Duodenal mucosa (tissue), 2 donors: ENCODE results near the gene AZGP1.

Experiments used
- H3K27ac ChIP-seq: one replicate; pipeline ENCODE4 v1.7.0; 2013; ENCODE audit warnings: low read depth, low read length
- H3K27me3 ChIP-seq, 2 donors: one replicate each; pipeline ENCODE4 v1.7.0; 2013; ENCODE audit warnings: low read length in 2 of 2, control low read depth in 1 of 2; ENCODE audit not compliant: insufficient read depth in 2 of 2, control insufficient read depth in 1 of 2
- H3K36me3 ChIP-seq, 2 donors: one replicate each; pipeline ENCODE4 v1.7.0; 2013; ENCODE audit warnings: low read length in 2 of 2, control low read depth in 1 of 2; ENCODE audit not compliant: insufficient read depth in 2 of 2, control insufficient read depth in 1 of 2
- H3K4me1 ChIP-seq, 2 donors: one replicate each; pipeline ENCODE4 v1.7.0; 2013; ENCODE audit warnings: low read length in 2 of 2, control low read depth in 1 of 2; ENCODE audit not compliant: insufficient read depth in 2 of 2, control insufficient read depth in 1 of 2
- H3K4me3 ChIP-seq, 2 donors: one replicate each; pipeline ENCODE4 v1.7.0; 2013; ENCODE audit warnings: low read length in 2 of 2, low read depth in 1 of 2
- H3K9ac ChIP-seq, 2 donors: one replicate each; pipeline ENCODE4 v1.7.0; 2013; ENCODE audit warnings: low read length in 2 of 2, low read depth in 1 of 2
- H3K9me3 ChIP-seq, 2 donors: one replicate each; pipeline ENCODE4 v1.7.0; 2013; ENCODE audit warnings: low read length in 2 of 2, control low read depth in 1 of 2; ENCODE audit not compliant: control insufficient read depth in 1 of 2

The AZGP1 gene

GRCh38 chr7:99975782-99976521, at the start of gene AZGP1:
Gene AZGP1 (minus strand): TSS chr7:99976031. CDS start chr7:99976020, 11 bp downstream.
- Histone ChIP-seq H3K36me3 (no peaks in the 10 kb centered on the region), H3K27me3 (no peaks in the 10 kb centered on the region), H3K9me3 (no peaks in the 10 kb centered on the region), H3K27ac (no peak within 1 kb of the TSS), H3K4me3 (peak within 1 kb of the TSS; percentile 35 to 61), H3K9ac (no peak within 1 kb of the TSS), H3K4me1 (peaks cover 7% of the 10 kb centered on the region in 2 donors)

- Histone ChIP-seq H3K9ac (no peak overlapping the region), H3K9me3 (no peaks in the 10 kb centered on the region), H3K4me3 (no peak overlapping the region), H3K36me3 (peaks cover 15 to 65% of the 10 kb centered on the region in 2 donors), H3K27ac (no peak overlapping the region), H3K4me1 (peaks cover 19 to 25% of the 10 kb centered on the region in 2 donors), H3K27me3 (no peaks in the 10 kb centered on the region)
These were observed 48.3 kb upstream of the AZGP1 start for GRCh38 chr7:100024020-100024619.

- H3K4me3 ChIP-seq = no peak overlapping the region
- H3K27me3 ChIP-seq = no peaks in the 10 kb centered on the region
- H3K9me3 ChIP-seq = no peaks in the 10 kb centered on the region
- no peak overlapping the region for H3K27ac ChIP-seq
- peaks cover 15 to 66% of the 10 kb centered on the region in 2 donors for H3K36me3 ChIP-seq
- H3K9ac ChIP-seq = no peak overlapping the region
- H3K4me1 ChIP-seq = peaks cover 23 to 29% of the 10 kb centered on the region in 2 donors
These were observed 47.7 kb upstream of the AZGP1 start for GRCh38 chr7:100023526-100023925.

- no peaks in the 10 kb centered on the region for H3K9me3 ChIP-seq
- peak overlapping the region; percentile 48 for H3K27ac ChIP-seq
- peaks cover 28 to 31% of the 10 kb centered on the region in 2 donors for H3K4me1 ChIP-seq
- no peaks in the 10 kb centered on the region for H3K27me3 ChIP-seq
- no peak overlapping the region for H3K4me3 ChIP-seq
- peaks cover 15 to 57% of the 10 kb centered on the region in 2 donors for H3K36me3 ChIP-seq
- H3K9ac ChIP-seq = peak overlapping the region in 1 of 2 donors; percentile 53
These were observed 46.8 kb upstream of the AZGP1 start for GRCh38 chr7:100022621-100023020.

- Histone ChIP-seq H3K4me1 (peaks cover 31 to 45% of the 10 kb centered on the region in 2 donors), H3K27ac (no peak overlapping the region), H3K9me3 (no peaks in the 10 kb centered on the region), H3K36me3 (peaks cover 15 to 46% of the 10 kb centered on the region in 2 donors), H3K4me3 (no peak overlapping the region), H3K27me3 (no peaks in the 10 kb centered on the region), H3K9ac (no peak overlapping the region)
These were observed 45.5 kb upstream of the AZGP1 start for GRCh38 chr7:100021297-100021696.

- Histone ChIP-seq H3K4me1 (peaks cover 35 to 51% of the 10 kb centered on the region in 2 donors), H3K9me3 (no peaks in the 10 kb centered on the region), H3K4me3 (no peak overlapping the region), H3K9ac (no peak overlapping the region), H3K27ac (no peak overlapping the region), H3K27me3 (no peaks in the 10 kb centered on the region), H3K36me3 (peaks cover 11 to 32% of the 10 kb centered on the region in 2 donors)
These were observed 44.1 kb upstream of the AZGP1 start for GRCh38 chr7:100019908-100020307.

- H3K9me3 ChIP-seq = no peaks in the 10 kb centered on the region
- H3K27ac ChIP-seq = no peak overlapping the region
- peaks cover 0 to 14% of the 10 kb centered on the region in 2 donors for H3K36me3 ChIP-seq
- no peaks in the 10 kb centered on the region for H3K27me3 ChIP-seq
- peak overlapping the region in 1 of 2 donors; percentile 37 for H3K4me3 ChIP-seq
- H3K9ac ChIP-seq = peak overlapping the region; percentile 21 to 99
- peaks cover 30 to 43% of the 10 kb centered on the region in 2 donors for H3K4me1 ChIP-seq
These were observed 42.0 kb upstream of the AZGP1 start for GRCh38 chr7:100017875-100018274.

- peak overlapping the region; percentile 37 to 40 for H3K4me3 ChIP-seq
- peaks cover 0 to 9% of the 10 kb centered on the region in 2 donors for H3K36me3 ChIP-seq
- no peak overlapping the region for H3K27ac ChIP-seq
- H3K27me3 ChIP-seq = no peaks in the 10 kb centered on the region
- peaks cover 26 to 39% of the 10 kb centered on the region in 2 donors for H3K4me1 ChIP-seq
- no peaks in the 10 kb centered on the region for H3K9me3 ChIP-seq
- H3K9ac ChIP-seq = peak overlapping the region; percentile 21 to 99
These were observed 41.5 kb upstream of the AZGP1 start for GRCh38 chr7:100017300-100017699.

GRCh38 chr7:100016215-100016901, 40.5 kb upstream of the AZGP1 start:
- H3K9me3 ChIP-seq = no peaks in the 10 kb centered on the region
- peaks cover 0 to 7% of the 10 kb centered on the region in 2 donors for H3K36me3 ChIP-seq
- peak overlapping the region; percentile 93 to 99 for H3K9ac ChIP-seq
- peaks cover 24 to 30% of the 10 kb centered on the region in 2 donors for H3K4me1 ChIP-seq
- peak overlapping the region; percentile 93 for H3K27ac ChIP-seq
- peak overlapping the region; percentile 96 to 99 for H3K4me3 ChIP-seq
- no peaks in the 10 kb centered on the region for H3K27me3 ChIP-seq
